Right lobe of liver (tissue), 6 donors: Measurements from ENCODE around the gene MS4A2. TPM values are rescaled to one million over a fixed set of nuclear protein-coding genes. Genes with fewer than 3 reads are reported as not detected.

Experiments
- ATAC-seq, 4 donors: fragments of 200-7000 bp; cut with Tn5 transposase; one replicate each; pipeline ENCODE4 v1.9.1; 2020; ENCODE audit warnings: mild to moderate bottlenecking in 4 of 4, moderate library complexity in 4 of 4
- DNase-seq, 3 donors: peaks; one replicate each; pipeline ENCODE4 v3.0.0-alpha.2; 2020
- H3K27ac ChIP-seq, 3 donors: fragments of 200-600 bp; one replicate each; pipeline ENCODE4 v1.8.0; 2022
- H3K27me3 ChIP-seq, 2 donors: fragments of 200-600 bp; one replicate each; pipeline ENCODE4 v1.8.0; 2022
- H3K36me3 ChIP-seq, 4 donors: fragments of 200-600 bp; sonication (generic) in 1 of 4; one replicate each; pipeline versions ENCODE4 v1.5.1 to v1.8.0; 2017 to 2022; ENCODE audit warnings: control low read depth in 1 of 4
- H3K4me1 ChIP-seq, 4 donors: fragments of 200-600 bp; sonication (generic) in 1 of 4; one replicate each; pipeline versions ENCODE4 v1.5.1 to v1.8.0; 2017 to 2022; ENCODE audit warnings: control low read depth in 1 of 4
- H3K4me3 ChIP-seq, 3 donors: fragments of 200-600 bp; one replicate each; pipeline ENCODE4 v1.8.0; 2022
- H3K9me3 ChIP-seq, 4 donors: fragments of 200-600 bp; sonication (generic) in 1 of 4; one replicate each; pipeline versions ENCODE4 v1.5.1 to v1.8.0; 2017 to 2022; ENCODE audit warnings: control low read depth in 1 of 4
- CTCF ChIP-seq, 4 donors: fragments of 200-600 bp in 3 of 4; fragments of 450-650 bp in 1 of 4; IDR thresholded peaks; one replicate each; pipeline versions ENCODE4 v1.5.1 to v1.8.0; 2016 to 2022; ENCODE audit warnings: antibody characterized with exemption in 4 of 4, mild to moderate bottlenecking in 2 of 4
- POLR2A ChIP-seq: fragments of 450-650 bp; IDR thresholded peaks from one replicate; pipeline ENCODE4 v1.6.1; 2017; ENCODE audit warnings: antibody characterized with exemption, mild to moderate bottlenecking
- WGBS: methylation state at CpG from one replicate; pipeline ENCODE4 v1.1.6; 2018; ENCODE audit warnings: low coverage, low lambda C conversion rate; ENCODE audit not compliant: insufficient coverage; ENCODE audit errors: missing lambda C conversion rate; 5-methylcytosine and 5-hydroxymethylcytosine counted together
- intact Hi-C, 2 donors: fragments of 100-400 bp; cut with DNase I; formaldehyde crosslinking; loops; one replicate each; pipeline versions ENCODE4 v1.11.2 to v1.14.1; 2022
- total RNA-seq, 6 experiments: library from RNA; depleted of rRNA in 2 of 6; stranded (reverse); fragments of >200 nt in 2 of 6; fragmentation: NEBNext Ultra II Directional in 3 of 6; extraction: Animal tissue kit (Norgen Biotek cat#: 25700) in 3 of 6; gene quantifications; one replicate each; pipeline versions ENCODE4 v1.1.0 to v1.2.4, GENCODE V29; 2016 to 2023
- donor health status: DM: no; HTN: yes; CAD: no.
- donor health status: DM: no; HTN: no; CAD: no.
- donor health status: DM: no; HTN: no; CAD: no.
- donor health status: DM: no; HTN: yes; CAD: no.
- donor health status: DM: no; HTN: yes; CAD: no.

MS4A2 gene
- total RNA-seq, 6 experiments from 2014 or later: 0.20 TPM; not detected in 5

GRCh38 chr11:60059052-60059451 lies 29.4 kb upstream of the MS4A2 start:
- WGBS: 52% methylated on average over 3 of the region's 3 CpGs

GRCh38 chr11:60059521-60060240 lies 28.8 kb upstream of the MS4A2 start:
- ATAC-seq (no peak), DNase-seq (no peak)
- TF ChIP-seq POLR2A (no peak), CTCF (IDR thresholded peaks at IDR 0.05) (no peak)
- Histone ChIP-seq H3K27me3 (no peaks in the 10 kb centered on the region), H3K27ac (no peak overlapping the region), H3K9me3 (no peaks in the 10 kb centered on the region), H3K4me3 (no peak overlapping the region), H3K36me3 (no peaks in the 10 kb centered on the region), H3K4me1 (no peaks in the 10 kb centered on the region)
- intact Hi-C loops: no loop called here
- 66% methylated on average over 4 of the region's 4 CpGs for WGBS

More at GRCh38 chr11:60059052-60059451, 29.4 kb upstream of the MS4A2 start:
- TF ChIP-seq POLR2A: no peak
- no peak for TF ChIP-seq CTCF (IDR thresholded peaks at IDR 0.05)
- no peak overlapping the region for H3K27ac ChIP-seq
- H3K4me3 ChIP-seq: no peak overlapping the region
- no peaks in the 10 kb centered on the region for H3K27me3 ChIP-seq
- H3K9me3 ChIP-seq: no peaks in the 10 kb centered on the region
- H3K4me1 ChIP-seq: no peaks in the 10 kb centered on the region
- DNase-seq (no peak), ATAC-seq (no peak)
- intact Hi-C loops: no loop called here
- H3K36me3 ChIP-seq: no peaks in the 10 kb centered on the region

GRCh38 chr11:60064111-60064510 lies 24.4 kb upstream of the MS4A2 start:
- ATAC-seq (no peak), DNase-seq (no peak)
- H3K36me3 ChIP-seq: no peaks in the 10 kb centered on the region
- no peak for TF ChIP-seq POLR2A
- no peak for TF ChIP-seq CTCF (IDR thresholded peaks at IDR 0.05)
- 39% methylated on average over 1 of the region's 1 CpG for WGBS
- intact Hi-C loops: no loop called here
- no peaks in the 10 kb centered on the region for H3K27me3 ChIP-seq
- no peak overlapping the region for H3K4me3 ChIP-seq
- H3K9me3 ChIP-seq: no peaks in the 10 kb centered on the region
- H3K27ac ChIP-seq: no peak overlapping the region
- no peaks in the 10 kb centered on the region for H3K4me1 ChIP-seq

GRCh38 chr11:60065801-60066200 lies 22.7 kb upstream of the MS4A2 start:
- TF ChIP-seq POLR2A (no peak), CTCF (IDR thresholded peaks at IDR 0.05) (no peak)
- DNase-seq (no peak), ATAC-seq (no peak)
- WGBS: 33% methylated on average over 1 of the region's 1 CpG
- Histone ChIP-seq H3K4me1 (no peaks in the 10 kb centered on the region), H3K27ac (no peak overlapping the region), H3K9me3 (no peaks in the 10 kb centered on the region), H3K4me3 (no peak overlapping the region), H3K36me3 (no peaks in the 10 kb centered on the region), H3K27me3 (no peaks in the 10 kb centered on the region)
- intact Hi-C loops: no loop called here
